BJ (cell line): ENCODE results near the gene RTL10. TPM values are rescaled to one million over a fixed set of nuclear protein-coding genes. Genes with fewer than 3 reads are reported as not detected.
A peak's percentile ranks its signal among the peaks of the same experiment; 100 is the strongest.

ENCODE experiments used
- CTCF ChIA-PET: fragments of 350-600 bp; formaldehyde crosslinking; extraction: SDS; loops from one replicate; lab custom pipeline; 2021; ENCODE audit warnings: antibody characterized with exemption, inconsistent platforms; lab: Yijun Ruan, JAX
- POLR2A ChIA-PET: fragments of 300-600 bp; sonication (Branson Sonifier 250); formaldehyde crosslinking; extraction: SDS; loops from one replicate; lab custom pipeline; 2021; ENCODE audit warnings: antibody characterized with exemption; lab: Charles Lee
- DNase-seq: peaks from one replicate; pipeline ENCODE4 v3.0.0-alpha.2; 2011; ENCODE audit warnings: low read depth
- H3K27me3 ChIP-seq: 2 replicates; pipeline ENCODE4 v1.6.0; 2011; ENCODE audit warnings: low read length; ENCODE audit not compliant: control insufficient read depth, insufficient read depth
- H3K36me3 ChIP-seq: 2 replicates; pipeline ENCODE4 v1.5.1; 2011; ENCODE audit warnings: low read length; ENCODE audit not compliant: control insufficient read depth, insufficient read depth
- H3K4me3 ChIP-seq: 2 replicates; pipeline ENCODE4 v1.5.1; 2011; ENCODE audit warnings: low read depth, mild to moderate bottlenecking, control low read depth, low read length
- polyA minus RNA-seq: library from RNA; depleted of rRNA, polyadenylated mRNA; stranded (reverse); fragments of >200 nt; gene quantifications from 2 replicates; pipeline ENCODE4 v1.2.3, GENCODE V29; 2011; rRNA and poly(A)+ RNA removed
- polyA plus RNA-seq: library from polyadenylated mRNA; depleted of rRNA; stranded (reverse); fragments of >200 nt; gene quantifications from 2 replicates; pipeline ENCODE4 v1.2.3, GENCODE V29; 2011; rRNA removed
- TF ChIP-seq, protein P1 (sequence below): IDR thresholded peaks from 2 replicates; pipeline ENCODE4 v1.5.1; 2011; ENCODE audit warnings: low read depth, mild to moderate bottlenecking, control low read depth, inconsistent platforms, low read length, moderate library complexity; ENCODE audit not compliant: insufficient read depth

RTL10 gene
- polyA plus RNA-seq (11.7 and 18.9 TPM in 2 replicates), polyA minus RNA-seq (22.2 and 29.5 TPM in 2 replicates)

DNA sequence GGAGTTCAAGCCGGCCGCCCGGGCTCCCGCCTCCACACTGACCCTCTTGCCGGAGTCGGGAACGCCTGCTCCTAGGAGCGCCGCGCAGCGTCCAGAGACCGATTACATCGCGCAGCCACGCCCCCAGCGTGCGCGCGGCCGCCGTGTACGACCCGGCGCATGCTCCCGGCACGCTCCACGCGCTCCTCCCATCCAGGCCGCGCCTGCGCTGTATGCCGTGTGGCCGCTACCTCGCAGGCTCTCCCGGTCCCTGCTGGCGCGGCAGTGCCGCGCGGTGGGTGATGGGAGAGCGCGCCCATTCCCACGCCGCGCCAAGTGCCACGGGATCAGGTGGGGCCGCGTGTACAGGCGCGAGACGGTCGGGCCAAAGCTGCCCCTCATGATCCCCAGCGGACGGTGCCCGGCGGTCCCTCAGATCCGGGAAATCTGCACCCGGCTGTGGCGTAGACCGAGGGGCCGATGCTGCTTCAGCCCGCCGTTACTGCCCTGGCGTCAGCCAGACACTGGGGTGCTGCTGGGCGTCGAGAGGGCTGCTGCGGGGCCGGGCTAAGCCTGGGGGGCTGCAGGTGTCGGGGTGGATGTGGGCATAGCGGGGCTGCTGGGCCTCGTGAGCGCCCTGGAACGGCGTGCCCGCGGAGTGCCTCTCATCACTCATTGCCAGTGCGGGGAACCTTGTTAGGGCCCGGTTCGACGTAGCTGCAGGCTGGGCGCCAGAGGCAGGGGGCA lies at the start of gene RTL10, which contains the start of gene GNB1L:
TSS of gene RTL10 (minus strand) at position 97 of the 726 bp plus-strand sequence. CDS start 2,613 bp downstream, outside the sequence.
TSS of gene GNB1L (minus strand) at position 97 of the 726 bp plus-strand sequence. CDS start 33,519 bp downstream, outside the sequence.
- H3K36me3 ChIP-seq, result peaks cover 19% of the 10 kb centered on the region
- CTCF ChIA-PET, result interaction anchor here (1.0 to 3.0 kb wide), 3 partner anchors 56 to 124 kb away, joined by 5 to 14 read pairs (median 5); no protein-coding TSS in a partner anchor
- TF ChIP-seq, protein P1, sequence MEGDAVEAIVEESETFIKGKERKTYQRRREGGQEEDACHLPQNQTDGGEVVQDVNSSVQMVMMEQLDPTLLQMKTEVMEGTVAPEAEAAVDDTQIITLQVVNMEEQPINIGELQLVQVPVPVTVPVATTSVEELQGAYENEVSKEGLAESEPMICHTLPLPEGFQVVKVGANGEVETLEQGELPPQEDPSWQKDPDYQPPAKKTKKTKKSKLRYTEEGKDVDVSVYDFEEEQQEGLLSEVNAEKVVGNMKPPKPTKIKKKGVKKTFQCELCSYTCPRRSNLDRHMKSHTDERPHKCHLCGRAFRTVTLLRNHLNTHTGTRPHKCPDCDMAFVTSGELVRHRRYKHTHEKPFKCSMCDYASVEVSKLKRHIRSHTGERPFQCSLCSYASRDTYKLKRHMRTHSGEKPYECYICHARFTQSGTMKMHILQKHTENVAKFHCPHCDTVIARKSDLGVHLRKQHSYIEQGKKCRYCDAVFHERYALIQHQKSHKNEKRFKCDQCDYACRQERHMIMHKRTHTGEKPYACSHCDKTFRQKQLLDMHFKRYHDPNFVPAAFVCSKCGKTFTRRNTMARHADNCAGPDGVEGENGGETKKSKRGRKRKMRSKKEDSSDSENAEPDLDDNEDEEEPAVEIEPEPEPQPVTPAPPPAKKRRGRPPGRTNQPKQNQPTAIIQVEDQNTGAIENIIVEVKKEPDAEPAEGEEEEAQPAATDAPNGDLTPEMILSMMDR, result peak; percentile 15; the same call in 1 of the 2 replicates
- POLR2A ChIA-PET, result interaction anchor here (0.6 kb wide), 1 partner anchor 56 kb away, joined by 3 read pairs; no protein-coding TSS in a partner anchor
- peak within 1 kb of the TSS; percentile 81 for H3K4me3 ChIP-seq
- peak; percentile 80 for DNase-seq
- H3K27me3 ChIP-seq, result no peaks in the 10 kb centered on the region

GRCh38 chr22:19904174-19904856 lies 49.6 kb upstream of the RTL10 start:
- POLR2A ChIA-PET, result no interaction called here

GRCh38 chr22:19903513-19903912 lies 48.8 kb upstream of the RTL10 start:
- DNase-seq, result no peak
- TF ChIP-seq, protein P1, result no peak
- Histone ChIP-seq H3K27me3 (no peaks in the 10 kb centered on the region), H3K4me3 (no peak overlapping the region), H3K36me3 (peaks cover 8% of the 10 kb centered on the region)
- ChIA-PET POLR2A (no interaction called here), CTCF (interaction anchor here (0.9 to 7.3 kb wide), 3 partner anchors 45 to 172 kb away, joined by 3 to 76 read pairs (median 3); no protein-coding TSS in a partner anchor)

More at GRCh38 chr22:19904174-19904856, 49.6 kb upstream of the RTL10 start:
- CTCF ChIA-PET, result interaction anchor here (0.7 to 7.3 kb wide), 4 partner anchors 8 to 173 kb away, joined by 3 to 76 read pairs (median 3); no protein-coding TSS in a partner anchor
- no peak for DNase-seq
- peaks cover 5% of the 10 kb centered on the region for H3K36me3 ChIP-seq
- H3K4me3 ChIP-seq, result no peak overlapping the region
- TF ChIP-seq, protein P1, result no peak
- no peaks in the 10 kb centered on the region for H3K27me3 ChIP-seq

GRCh38 chr22:19903031-19903430 lies 48.4 kb upstream of the RTL10 start:
- Histone ChIP-seq H3K4me3 (no peak overlapping the region), H3K36me3 (peaks cover 8% of the 10 kb centered on the region), H3K27me3 (no peaks in the 10 kb centered on the region)
- no peak for DNase-seq
- CTCF ChIA-PET, result interaction anchor here (0.9 to 7.3 kb wide), 3 partner anchors 134 to 172 kb away, joined by 3 to 76 read pairs (median 4); no protein-coding TSS in a partner anchor
- TF ChIP-seq, protein P1, result no peak
- POLR2A ChIA-PET, result no interaction called here
